A673 (cell line): ENCODE data around the gene FSD1.

Experiments
- CTCF ChIP-seq: fragments of 300-800, 200-600 bp; sonication (generic); conservative IDR thresholded peaks from 2 replicates; pipeline ENCODE4 v1.5.1; 2017; ENCODE audit warnings: low read depth, mild to moderate bottlenecking, antibody characterized with exemption, low read length, moderate library complexity, mixed read lengths
- EZH2 ChIP-seq: fragments of 200-600 bp; sonication (generic); IDR thresholded peaks from 2 replicates; pipeline ENCODE4 v1.6.1; 2017; ENCODE audit warnings: borderline replicate concordance, low read depth, mild to moderate bottlenecking, mixed read lengths, antibody characterized with exemption, low read length; ENCODE audit not compliant: poor library complexity, severe bottlenecking

GRCh38 chr19:4370418-4371041 lies 66.1 kb downstream of the FSD1 start:
- no peak for TF ChIP-seq EZH2
- no peak for TF ChIP-seq CTCF
